GM12872 (cell line): ENCODE data around the gene IL17RC.

ENCODE experiments used
- TF ChIP-seq, protein P1 (sequence below): IDR thresholded peaks from 3 replicates; pipeline ENCODE4 v1.5.1; 2011; ENCODE audit warnings: low read depth, mild to moderate bottlenecking, low read length, moderate library complexity; ENCODE audit not compliant: insufficient read depth

Gene IL17RC

DNA sequence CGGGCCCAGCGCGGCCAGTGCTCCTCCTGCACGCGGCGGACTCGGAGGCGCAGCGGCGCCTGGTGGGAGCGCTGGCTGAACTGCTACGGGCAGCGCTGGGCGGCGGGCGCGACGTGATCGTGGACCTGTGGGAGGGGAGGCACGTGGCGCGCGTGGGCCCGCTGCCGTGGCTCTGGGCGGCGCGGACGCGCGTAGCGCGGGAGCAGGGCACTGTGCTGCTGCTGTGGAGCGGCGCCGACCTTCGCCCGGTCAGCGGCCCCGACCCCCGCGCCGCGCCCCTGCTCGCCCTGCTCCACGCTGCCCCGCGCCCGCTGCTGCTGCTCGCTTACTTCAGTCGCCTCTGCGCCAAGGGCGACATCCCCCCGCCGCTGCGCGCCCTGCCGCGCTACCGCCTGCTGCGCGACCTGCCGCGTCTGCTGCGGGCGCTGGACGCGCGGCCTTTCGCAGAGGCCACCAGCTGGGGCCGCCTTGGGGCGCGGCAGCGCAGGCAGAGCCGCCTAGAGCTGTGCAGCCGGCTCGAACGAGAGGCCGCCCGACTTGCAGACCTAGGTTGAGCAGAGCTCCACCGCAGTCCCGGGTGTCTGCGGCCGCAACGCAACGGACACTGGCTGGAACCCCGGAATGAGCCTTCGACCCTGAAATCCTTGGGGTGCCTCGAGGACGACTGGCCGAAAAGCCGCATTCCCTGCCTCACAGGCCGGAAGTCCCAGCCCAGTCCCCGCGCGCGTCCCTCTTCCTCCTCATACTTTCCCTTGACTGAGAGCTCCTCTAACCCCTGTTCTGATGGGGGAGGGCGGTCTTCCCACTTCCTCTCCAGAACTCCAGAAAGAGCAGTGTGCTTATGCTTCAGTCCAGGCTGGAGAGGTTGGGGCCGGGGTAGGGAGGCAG is 1.4 kb upstream of the IL17RC start:
- TF ChIP-seq, protein P1, sequence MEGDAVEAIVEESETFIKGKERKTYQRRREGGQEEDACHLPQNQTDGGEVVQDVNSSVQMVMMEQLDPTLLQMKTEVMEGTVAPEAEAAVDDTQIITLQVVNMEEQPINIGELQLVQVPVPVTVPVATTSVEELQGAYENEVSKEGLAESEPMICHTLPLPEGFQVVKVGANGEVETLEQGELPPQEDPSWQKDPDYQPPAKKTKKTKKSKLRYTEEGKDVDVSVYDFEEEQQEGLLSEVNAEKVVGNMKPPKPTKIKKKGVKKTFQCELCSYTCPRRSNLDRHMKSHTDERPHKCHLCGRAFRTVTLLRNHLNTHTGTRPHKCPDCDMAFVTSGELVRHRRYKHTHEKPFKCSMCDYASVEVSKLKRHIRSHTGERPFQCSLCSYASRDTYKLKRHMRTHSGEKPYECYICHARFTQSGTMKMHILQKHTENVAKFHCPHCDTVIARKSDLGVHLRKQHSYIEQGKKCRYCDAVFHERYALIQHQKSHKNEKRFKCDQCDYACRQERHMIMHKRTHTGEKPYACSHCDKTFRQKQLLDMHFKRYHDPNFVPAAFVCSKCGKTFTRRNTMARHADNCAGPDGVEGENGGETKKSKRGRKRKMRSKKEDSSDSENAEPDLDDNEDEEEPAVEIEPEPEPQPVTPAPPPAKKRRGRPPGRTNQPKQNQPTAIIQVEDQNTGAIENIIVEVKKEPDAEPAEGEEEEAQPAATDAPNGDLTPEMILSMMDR = no peak

DNA sequence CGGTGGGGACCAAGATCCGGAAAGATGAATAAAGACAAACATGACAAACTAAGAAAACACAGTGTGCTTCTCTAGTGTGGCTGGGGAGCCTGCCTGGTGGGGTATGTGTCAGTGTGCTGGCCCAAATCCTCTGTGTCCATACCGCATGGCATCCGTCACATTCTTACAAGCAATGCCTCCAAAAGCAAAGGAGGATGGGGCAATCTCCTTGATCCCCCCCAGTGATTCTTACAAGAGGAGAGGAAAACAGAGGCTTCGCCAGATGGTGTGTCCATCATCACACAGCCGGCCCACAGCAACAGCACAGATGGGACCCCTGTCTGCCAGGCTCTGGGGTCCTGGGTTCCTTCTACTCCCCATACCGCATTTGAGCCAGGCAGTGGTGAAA is 558 bp upstream of the IL17RC start:
- TF ChIP-seq, protein P1 = no peak

DNA sequence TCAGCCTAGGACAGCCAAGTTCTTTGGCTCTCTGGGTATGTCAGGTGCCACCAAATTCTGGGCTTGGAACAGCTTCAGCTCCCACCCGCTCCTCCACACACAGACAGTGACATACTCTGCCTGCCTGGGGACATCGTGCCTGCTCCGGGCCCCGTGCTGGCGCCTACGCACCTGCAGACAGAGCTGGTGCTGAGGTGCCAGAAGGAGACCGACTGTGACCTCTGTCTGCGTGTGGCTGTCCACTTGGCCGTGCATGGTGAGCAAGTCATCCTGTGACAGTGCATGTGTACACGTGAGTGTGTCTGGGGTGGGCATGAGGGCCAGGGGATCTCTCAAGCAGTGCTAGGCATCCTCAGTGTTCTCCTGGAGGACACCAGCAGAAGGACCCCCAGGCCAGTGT is 922 bp downstream of the IL17RC start:
- TF ChIP-seq, protein P1 = no peak

DNA sequence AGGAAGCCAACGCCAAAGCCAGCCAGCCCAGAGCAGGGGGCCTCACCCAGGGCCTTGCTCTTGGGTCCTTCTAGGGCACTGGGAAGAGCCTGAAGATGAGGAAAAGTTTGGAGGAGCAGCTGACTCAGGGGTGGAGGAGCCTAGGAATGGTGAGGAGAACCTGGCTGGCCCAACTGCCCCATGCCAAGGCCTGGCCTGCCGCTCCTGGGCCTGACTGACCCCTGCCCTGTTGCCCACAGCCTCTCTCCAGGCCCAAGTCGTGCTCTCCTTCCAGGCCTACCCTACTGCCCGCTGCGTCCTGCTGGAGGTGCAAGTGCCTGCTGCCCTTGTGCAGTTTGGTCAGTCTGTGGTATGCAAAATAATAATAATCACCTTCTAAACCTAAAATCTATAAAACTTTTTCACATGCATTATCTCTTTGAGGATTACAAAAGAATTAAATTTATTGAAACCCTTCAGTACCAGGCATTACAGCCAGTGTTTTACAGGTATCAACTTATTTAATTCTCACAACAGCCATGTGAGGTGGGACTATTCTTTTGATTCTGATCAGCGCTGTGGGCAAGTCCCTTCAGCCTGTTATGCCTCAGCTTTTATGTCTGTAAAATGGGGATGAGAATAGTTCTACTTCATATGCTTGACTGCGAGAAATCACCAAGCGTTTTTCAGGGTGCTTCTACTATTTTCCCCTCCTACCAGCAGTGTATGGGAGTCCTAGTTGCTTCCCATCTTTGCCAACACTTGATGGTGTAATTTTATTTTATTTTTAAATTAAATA is 1.6 kb downstream of the IL17RC start:
- TF ChIP-seq, protein P1 = no peak

DNA sequence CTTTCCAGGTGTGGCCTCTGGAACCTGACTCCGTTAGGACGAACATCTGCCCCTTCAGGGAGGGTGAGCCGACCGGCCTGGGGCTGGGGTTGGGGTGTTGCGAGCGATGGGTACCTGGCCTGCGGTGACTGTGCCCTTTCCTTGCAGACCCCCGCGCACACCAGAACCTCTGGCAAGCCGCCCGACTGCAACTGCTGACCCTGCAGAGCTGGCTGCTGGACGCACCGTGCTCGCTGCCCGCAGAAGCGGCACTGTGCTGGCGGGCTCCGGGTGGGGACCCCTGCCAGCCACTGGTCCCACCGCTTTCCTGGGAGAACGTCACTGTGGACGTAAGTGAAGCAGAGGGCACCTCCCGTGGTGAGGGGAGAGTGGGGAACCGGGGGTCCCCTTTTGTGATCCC is 11.3 kb downstream of the IL17RC start:
- TF ChIP-seq, protein P1 = no peak

DNA sequence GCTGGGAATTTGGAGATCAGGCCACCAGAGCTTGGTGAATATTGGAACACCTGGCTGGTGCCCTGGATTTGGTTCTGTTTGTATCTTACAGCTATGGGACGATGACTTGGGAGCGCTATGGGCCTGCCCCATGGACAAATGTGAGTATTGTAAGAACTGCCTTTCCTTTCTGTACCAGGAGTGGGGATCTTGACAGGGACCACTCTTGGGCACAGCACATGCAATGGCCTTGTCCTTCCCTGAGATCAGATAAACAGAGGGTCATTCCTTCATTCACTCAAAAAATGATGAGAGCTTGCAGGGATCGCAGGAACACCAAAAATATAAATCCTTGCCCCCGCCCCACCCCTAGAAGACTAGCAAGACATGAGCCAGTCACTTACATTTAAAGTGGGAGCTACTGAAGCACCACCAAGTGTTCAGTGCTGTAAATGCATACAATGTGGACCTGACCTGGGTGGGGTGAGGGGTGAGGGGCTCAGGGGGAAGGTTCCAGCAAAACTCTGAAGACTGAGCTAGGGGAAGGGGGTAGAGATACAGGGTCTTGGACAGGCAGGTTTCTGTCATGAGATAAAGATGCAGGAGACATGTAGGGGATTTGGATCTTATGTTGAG is 14.0 kb downstream of the IL17RC start:
- TF ChIP-seq, protein P1 = peak; percentile 31; the same call in 2 of the 3 replicates

DNA sequence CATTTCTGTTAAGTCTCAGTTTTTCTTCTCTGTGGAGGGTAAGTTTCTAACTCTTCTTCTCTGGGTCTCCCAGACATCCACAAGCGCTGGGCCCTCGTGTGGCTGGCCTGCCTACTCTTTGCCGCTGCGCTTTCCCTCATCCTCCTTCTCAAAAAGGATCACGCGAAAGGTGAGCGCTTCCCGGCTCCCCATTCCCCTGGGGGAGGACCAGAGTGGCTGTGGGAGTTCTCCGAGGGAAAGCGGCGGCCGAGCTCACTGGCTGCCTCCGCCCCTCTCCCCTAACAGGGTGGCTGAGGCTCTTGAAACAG is 15.6 kb downstream of the IL17RC start:
- TF ChIP-seq, protein P1 = no peak
